HG03469 (cell line): ENCODE data around the gene CPOX.
"Not testable (repeated sequence)": the region's sequence is repeated elsewhere in the genome, so short reads cannot be mapped to it uniquely, and the experiment has no call there.

ENCODE experiments used
- ATAC-seq: cut with Tn5 transposase; IDR thresholded peaks from one replicate; pipeline ENCODE4 v1.9.1; 2021; ENCODE audit warnings: mild to moderate bottlenecking, moderate library complexity, moderate number of reproducible peaks; ENCODE audit not compliant: unreplicated experiment

Gene CPOX

DNA sequence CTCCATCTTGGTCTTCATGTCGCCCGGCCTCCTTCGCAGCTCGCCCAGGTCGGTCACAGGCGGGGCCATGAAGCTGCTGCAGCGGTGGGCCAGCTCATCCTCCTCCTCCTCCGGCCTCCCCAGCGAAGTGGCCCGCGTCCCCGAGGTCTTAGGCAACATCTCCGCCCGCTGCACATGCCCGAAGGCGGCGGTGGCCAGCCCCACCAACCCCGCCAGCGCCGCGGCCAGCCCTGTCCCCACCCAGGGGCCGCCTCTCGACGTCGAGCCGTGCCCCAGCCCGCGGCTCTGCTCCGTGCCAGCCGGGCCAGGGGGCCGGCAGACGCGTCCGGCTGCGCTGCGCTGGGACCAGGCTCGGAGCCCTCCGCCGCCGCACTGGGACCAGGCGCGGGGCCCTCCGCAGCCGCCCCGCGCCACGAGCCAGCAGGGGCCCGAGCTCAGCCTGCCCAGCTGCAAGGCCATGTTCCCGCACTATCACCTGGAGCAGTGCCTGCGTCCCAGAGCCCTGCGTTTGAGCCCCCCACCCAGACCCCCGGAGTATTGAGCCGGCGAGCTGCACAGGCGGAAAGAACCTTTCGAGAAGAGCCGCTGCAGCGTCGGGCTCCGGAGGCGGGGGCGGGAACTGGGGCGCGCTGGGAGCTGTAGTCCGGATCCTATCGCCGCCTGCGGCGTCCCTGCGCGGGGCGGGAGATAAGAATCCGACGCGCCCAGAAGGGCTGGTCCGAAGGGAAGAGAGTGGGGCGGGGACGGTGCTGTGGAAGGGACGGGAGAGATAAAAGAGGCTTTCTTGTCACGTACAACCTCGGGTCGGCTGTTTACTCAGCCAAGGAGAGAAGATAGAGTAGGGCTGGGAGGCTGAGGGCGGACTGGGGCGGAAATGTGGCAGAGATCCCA is at the start of gene CPOX:
Gene CPOX (minus strand): TSS at position 566 of the 891 bp plus-strand sequence. CDS start 107 bp downstream, at position 459.
- peak; percentile 87 for ATAC-seq

DNA sequence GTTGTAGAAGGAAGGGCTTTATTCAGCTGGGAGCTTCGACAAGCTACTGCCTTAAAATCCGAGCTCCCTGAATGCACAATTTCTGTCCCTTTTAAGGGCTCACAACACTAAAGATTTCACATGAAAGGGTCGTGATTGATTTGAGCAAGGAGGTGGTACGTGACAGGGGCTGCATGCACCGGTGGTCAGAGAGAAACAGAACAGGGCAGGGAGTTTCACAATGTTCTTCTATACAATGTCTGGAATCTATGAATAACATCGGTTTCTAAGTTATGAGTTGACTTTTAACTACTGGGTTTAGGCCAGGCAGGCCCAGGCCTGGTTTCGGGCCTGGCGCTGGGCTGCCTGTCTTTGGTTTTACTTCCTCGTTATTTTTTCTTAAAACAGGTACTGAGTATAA is 49.4 kb upstream of the CPOX start:
- ATAC-seq, result not testable (repeated sequence)

DNA sequence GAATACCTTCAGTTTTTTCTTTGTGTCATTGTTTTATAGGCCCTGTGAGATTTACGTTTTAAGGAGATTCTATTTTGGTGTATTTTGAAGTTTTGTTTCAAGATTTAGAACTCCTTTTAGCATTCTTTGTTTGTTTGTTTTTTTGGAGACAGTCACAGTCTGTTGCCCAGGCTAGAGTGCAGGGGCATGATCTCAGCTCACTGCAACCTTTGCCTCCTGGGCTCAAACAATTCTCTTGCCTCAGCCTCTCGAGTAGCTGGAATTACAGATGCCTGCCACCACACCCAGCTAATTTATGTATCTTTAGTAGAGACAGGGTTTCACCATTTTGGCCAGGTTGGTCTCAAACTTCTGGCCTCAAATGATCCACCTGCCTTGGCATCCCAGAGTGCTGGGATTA is 48.3 kb upstream of the CPOX start:
- ATAC-seq, result not testable (repeated sequence)

DNA sequence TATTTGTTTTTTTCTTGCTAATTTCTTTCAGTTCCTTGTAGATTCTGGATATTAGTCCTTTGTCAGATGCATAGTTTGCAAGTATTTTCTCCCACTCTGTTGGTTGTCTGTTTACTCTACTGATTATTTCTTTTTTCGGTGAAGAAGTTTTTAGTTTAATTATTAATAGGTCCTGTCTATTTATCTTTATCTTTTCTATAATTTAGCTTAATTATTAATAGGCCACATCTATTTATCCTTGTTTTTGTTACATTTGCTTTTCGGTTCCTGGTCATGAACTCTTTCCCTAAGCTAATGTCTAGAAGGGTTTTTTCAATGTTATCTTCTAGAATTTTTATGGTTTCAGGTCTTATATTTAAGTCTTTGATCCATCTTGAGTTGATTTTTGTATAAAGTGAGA is 45.1 kb upstream of the CPOX start:
- ATAC-seq, result not testable (repeated sequence)

DNA sequence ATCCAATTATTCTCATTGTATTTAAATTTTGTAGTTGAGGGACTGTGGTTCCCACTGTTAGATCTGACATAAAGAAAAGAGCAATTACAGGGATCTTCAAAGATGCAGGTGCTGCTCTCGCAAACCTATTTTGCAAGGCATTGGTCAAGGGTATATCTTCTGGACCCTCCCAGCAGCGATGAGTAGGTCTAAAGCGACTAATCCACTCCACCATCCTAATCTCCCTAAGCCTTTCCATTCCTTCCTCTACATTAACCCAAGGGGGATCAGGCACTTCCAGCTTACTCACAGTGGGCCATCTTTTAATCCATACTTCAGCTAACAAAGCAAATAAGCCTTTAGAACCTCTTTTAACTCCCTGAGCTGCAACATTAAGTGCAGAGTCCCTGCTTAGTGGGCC is 37.0 kb upstream of the CPOX start:
- ATAC-seq, result no peak

DNA sequence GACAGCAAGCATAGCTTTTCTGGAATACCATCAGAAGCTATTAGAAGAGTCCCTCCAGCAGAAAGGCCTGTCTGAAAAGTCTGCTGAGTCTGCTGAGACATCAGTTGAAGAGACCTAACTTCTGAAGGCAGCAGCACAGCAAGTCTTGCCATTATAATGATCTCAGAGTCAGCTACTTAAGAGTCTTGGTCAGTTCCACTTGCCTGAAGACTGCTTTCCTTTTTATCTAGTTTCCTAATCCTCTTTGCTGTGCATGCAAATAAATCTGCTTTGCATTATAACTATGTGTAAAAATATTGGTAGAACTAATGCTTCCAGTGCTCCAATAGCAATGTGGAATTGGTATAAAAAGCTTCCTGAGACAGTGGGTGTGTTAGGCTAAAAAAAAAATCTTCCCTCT is 34.9 kb upstream of the CPOX start:
- no peak for ATAC-seq

DNA sequence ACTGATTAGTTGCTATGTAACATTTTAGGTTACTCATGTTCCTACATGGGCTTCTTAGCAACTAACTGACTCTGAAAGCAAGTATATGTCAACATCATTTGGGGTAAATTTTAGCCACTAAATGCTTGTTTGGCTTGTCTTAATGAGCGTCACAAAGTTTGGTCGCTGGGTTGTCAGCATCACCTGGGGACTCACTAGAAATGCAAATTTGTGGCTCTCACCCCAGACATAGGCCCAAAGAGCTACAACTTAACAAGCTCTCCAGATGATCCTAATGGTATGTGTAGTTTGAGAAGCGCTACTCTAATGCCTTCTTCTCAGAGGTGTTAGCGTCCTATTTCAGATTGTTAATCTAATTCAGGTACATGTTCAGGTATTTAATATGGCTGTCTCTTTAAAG is 32.7 kb upstream of the CPOX start:
- no peak for ATAC-seq

DNA sequence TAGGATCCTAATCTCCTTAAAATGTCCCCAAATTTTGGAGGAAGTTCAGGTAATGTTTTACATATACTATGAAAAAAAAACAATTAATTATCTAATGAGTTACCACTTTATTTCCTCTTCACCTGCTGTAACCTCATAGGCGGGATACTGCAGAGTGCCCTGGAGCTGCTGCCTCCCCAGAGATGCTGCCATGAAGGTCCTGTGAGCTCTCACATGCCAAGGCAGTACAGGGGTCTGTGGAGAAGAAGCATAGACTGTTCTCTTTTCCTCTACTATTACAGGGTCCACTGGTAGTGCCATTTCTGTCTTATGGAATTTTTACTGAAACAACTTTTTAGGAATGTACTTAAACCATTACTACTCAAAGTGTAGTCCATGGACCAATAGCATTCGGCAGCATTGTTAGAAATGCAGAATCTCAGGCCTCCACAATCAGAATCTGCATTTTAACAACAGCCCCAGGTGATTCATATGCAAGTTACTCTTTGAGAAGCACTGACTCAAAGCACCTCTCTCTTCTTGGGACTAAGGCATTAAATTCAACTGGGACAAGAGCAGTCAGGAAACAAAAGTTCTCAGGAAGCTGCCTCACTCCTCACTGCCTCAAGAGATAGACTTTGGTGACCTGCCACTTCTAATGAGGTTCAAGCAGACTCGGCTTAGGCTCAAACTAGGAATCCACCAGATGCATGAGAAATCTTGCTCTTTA is 30.3 kb upstream of the CPOX start:
- no peak for ATAC-seq

DNA sequence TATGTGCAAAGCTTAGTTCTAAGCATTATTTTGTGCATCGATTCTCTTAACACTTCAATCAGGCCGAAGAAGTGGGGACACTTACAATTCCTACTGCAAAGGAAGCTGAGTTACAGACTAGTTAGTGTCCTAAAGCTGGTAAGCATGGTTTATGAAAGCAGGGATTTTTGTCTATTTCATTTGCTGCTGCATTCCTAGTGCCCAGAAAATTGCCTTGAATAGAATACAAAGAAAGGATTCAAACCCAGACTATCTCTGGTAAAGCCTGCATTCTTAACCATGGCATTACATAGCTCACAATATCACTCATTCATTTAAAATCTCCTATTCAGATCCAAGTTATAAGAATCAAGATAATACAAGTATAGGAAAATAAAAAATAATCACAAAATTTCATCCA is 24.4 kb upstream of the CPOX start:
- ATAC-seq, result no peak

DNA sequence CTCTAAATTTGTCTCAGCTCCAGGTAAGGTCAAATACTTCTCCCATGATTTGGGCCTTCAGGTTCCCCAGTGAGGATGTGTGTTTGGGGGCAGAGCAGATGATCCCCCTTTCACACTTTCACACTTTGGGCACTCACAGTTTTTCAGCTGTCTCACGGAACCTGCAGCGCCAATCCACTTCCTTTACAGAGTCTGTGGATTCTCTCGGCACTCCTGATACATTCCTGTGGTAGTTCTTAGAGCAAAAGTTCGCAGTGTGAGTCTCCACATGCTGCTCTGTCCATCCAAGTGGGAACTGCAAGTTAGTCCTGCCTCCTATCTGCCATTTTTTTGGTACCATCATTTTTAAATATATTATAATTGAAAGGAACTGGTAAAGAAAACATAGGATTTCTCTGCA is 20.2 kb upstream of the CPOX start:
- no peak for ATAC-seq

DNA sequence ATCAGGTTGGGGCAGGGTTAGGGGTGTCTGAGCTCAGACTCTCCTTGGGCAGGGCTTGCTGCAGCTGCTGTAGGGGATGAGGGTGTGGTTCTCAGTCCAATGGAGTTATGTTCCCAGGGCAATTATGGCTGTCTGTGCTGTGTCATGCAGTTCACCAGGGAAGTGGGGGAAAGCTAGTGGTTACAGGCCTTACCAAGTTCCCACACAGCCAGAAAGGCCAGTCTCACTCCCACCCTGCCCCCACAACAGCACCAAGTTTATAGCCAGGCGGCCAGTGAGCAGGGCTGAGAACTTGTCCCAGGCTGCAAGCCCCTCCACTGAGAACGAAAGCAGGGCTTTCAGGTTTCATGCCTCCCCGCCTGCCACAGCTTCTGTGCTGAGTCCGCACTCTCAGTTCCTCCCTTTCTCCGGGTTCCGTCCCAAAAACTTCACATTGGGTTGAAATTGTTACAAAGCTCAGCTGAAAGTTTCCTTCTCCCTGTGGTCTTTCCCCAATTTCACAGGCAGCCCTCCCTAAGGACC is 19.6 kb upstream of the CPOX start:
- peak; percentile 78 for ATAC-seq

DNA sequence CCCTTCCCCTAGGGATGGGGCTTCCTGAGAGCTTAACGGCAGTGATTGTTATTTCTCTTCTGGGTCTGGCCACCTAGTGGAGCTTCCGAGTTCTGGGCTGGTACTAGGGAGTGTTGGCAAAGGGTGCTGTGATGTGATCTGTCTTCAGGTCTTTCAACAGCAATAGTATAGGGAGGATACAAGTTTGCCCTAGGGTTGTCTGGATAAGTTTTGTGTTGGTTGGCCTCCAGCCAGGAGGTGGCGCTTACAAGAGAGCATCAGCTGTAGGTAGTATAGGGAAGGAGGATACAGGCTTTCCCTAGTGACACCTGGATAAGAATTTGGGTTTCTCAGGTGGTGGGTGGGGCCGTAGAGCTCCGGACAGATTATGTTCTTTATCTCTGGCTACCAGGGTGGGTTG is 19.2 kb upstream of the CPOX start:
- peak; percentile 27 for ATAC-seq

DNA sequence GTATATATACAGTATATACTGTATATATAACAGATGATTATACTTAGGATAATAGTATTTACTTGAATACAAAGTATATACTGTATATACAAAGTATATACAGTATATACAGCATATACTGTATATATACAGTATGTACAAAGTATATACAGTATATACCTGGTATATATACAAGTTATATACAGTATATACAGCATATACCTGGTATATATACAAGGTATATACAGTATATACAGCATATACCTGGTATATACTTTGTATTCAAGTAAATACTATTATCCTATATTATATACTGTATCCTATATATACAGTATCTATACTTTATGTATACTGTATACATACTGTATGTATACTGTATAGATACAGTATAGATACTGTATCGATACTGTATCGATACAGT is 14.6 kb upstream of the CPOX start:
- no peak for ATAC-seq

DNA sequence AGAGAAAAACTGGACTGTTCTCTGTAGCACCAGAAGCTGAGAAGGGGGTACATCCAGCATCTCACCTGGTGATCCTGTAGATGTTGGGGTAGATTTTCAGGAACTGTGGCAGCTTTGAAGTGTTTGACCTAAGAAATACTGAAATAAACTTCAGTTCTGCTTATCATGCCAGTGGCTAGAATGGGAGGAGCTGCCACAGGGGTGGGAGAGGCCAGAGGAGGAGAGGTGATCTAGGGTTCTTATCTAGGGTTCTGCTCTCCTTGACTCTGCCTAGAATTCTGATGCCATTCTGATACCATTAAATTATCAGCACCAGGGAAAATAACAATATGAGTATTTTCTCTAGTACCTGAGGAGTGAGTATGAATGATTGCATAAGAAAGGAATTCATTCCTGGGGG is 10.2 kb upstream of the CPOX start:
- ATAC-seq, result no peak

DNA sequence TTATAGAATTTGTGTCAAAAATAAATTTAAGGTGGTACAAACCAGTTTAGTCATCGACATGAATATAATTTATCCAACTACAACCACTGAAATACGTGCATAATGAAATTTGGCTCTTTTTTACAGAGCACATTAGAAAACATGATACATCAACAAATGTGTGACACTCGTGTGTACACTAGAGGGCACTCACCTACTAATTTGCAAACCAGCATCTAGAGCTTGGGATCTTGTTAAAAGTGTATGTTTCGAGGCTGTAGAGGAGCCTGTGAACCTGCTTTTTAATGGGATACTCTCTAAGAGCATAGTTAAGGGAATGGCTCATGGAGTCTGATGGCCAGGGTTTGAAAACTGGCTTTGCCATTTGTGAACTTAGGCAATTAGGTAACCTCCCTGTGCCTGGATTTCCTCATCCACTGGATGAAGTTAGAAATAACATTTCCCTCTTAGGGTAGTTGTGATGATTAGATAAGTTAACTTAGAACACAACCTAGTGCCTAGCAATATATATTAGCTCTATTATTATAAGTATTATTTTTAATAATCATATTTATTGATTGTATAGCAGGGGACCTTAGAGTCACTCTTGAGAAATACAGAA is 8.8 kb upstream of the CPOX start:
- peak; percentile 64 for ATAC-seq

DNA sequence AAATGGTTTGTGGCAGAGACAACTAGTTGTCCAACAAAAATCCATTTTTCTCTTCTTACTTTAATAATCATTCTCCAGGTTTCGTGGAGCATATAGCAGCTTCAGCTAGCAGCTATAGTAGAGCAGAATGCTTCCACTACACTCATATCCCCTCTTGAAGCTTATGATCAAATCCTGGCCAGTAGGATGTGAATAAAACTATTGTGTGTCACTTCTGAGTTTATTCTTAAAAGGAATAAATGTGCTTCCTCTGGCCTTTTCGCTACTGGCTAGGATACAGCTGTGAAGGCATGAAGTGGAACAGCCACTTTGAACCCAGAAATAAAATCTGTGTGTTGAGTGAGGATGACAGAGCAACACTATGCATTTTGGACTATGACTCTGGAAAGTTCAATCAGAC is 7.8 kb upstream of the CPOX start:
- ATAC-seq, result no peak

DNA sequence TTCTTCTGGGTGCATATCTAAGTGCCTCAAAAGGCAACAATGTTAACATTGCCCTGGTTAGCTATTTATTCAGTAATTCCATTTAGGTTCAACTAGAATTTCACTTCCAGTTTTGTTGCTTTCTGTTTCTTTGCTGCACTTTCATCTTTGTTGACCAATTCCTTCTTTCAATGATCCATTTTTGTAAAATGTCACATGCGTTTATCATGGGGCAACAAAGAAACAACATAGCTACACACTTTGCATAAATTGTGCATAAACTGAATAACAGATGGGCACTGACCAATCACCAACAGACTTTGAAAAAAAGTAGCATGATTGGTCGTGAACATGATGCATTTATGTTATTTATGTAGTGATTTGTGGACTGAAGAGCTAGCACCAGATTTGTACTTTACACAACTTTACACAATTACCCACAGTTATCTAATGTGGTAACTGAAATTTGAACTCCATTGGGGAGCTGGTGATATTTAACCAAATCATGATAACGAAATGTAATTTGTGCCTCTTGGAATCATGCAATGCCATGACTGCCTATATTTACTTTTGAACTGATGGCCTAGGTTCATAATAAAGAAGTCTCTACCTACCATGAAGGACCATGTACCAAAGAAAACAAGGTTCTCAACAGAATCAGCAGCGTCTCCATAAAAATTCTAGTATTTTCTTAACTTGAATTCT is 7.1 kb upstream of the CPOX start:
- ATAC-seq, result peak; percentile 37

DNA sequence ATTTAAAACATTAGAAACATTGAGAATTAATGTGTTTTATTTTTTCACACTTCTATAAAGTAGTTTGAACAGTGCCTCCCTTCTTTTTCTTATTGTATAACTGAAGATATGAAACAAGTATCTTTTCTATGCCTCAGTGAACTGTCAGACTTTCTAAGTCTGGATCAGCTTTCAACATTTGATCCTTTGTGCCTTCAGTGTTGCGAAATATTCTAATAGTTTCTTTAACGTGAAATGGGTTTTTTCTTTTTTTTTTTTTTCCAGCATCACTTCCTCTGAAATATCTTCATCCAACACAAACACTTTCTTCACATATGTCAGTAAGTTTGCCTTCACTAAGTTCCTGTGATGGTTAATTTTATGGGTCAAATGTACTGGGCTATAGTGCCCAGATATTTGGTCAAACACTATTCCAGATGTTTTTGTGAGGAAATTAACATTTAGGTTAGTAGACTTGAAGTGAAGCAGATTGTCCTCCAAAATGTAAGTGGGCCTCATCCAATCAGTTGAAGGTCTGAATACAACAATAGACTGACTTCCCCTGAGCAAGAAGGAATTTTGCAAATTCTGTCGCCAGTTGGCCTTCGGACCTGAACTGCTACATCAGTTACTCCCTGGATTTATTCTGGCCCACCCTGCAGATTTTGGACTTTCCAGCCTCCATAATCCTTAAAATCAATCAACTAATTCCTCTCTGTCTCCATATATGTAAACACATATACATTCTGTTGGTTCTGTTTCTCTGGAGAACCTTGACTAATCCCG is 6.4 kb upstream of the CPOX start:
- no peak for ATAC-seq

DNA sequence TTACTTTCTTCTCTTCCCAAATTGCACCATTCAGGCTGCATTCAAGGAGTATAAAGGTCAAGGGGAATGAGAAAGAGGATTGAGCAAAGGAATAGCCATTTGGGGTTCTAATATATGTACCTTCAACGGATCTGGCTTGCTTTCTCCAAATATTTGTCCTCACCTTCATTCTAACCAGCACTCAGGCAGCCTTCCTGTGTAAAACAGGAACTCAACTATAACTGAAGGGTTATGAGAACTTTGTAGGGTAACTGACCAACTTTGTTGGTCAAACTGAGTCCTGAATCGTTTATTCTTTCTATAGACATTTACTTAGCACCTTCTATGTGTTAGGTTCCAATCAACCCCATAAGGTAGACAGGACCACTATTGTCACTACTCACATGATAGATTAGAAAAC is 5.1 kb upstream of the CPOX start:
- ATAC-seq, result no peak
